Thoracic aorta (tissue), 2 donors: ENCODE data around the gene TBC1D10B. TPM values are rescaled to one million over a fixed set of nuclear protein-coding genes. Genes with fewer than 3 reads are reported as not detected.
"Not testable (repeated sequence)": the region's sequence is repeated elsewhere in the genome, so short reads cannot be mapped to it uniquely, and the experiment has no call there.

Experiments used
- ATAC-seq: fragments of 150-250 bp; one replicate; pipeline ENCODE4 v1.8.0; 2017; ENCODE audit warnings: low read depth; ENCODE audit not compliant: insufficient number of reproducible peaks, low FRiP score
- DNase-seq: peaks from one replicate; pipeline ENCODE4 v3.0.0-alpha.2; 2020; ENCODE audit warnings: low spot score
- H3K27ac ChIP-seq, 2 donors: fragments of 200-600 bp; sonication (generic); 1 replicate in 1 of 2; 2 replicates in 1 of 2; pipeline ENCODE4 v1.5.1; 2016; ENCODE audit warnings: mild to moderate bottlenecking in 2 of 2, moderate library complexity in 2 of 2
- H3K27me3 ChIP-seq: fragments of 200-600 bp; sonication (generic); replicated peaks from 2 replicates; pipeline ENCODE4 v1.6.0; 2016; ENCODE audit warnings: mild to moderate bottlenecking; ENCODE audit not compliant: insufficient read depth
- H3K36me3 ChIP-seq: fragments of 200-600 bp; sonication (generic); one replicate; pipeline ENCODE4 v1.5.1; 2016
- H3K4me1 ChIP-seq, 2 donors: fragments of 200-600 bp; sonication (generic); 1 replicate in 1 of 2; 2 replicates in 1 of 2; pipeline versions ENCODE4 v1.5.1 to v1.6.0; 2016; ENCODE audit warnings: low read depth in 2 of 2, mild to moderate bottlenecking in 1 of 2; ENCODE audit not compliant: control insufficient read depth in 1 of 2
- H3K4me3 ChIP-seq: fragments of 200-600 bp; sonication (generic); 2 replicates; pipeline ENCODE4 v1.5.1; 2016; ENCODE audit warnings: mild to moderate bottlenecking
- H3K9me3 ChIP-seq: fragments of 200-600 bp; sonication (generic); 2 replicates; pipeline ENCODE4 v1.5.1; 2016
- total RNA-seq, 2 donors: library from RNA; depleted of rRNA; stranded (reverse); fragments of >200 nt; gene quantifications; one replicate each; pipeline versions ENCODE4 v1.1.0 to v1.2.3, GENCODE V29; 2016
- TF ChIP-seq, protein P1 (sequence below): fragments of 200-600 bp; sonication (generic); IDR thresholded peaks from one replicate; pipeline ENCODE4 v1.5.1; 2019; ENCODE audit warnings: antibody characterized with exemption

TBC1D10B gene
- total RNA-seq, 2 donors from 2014 or later = 34.5 TPM

DNA sequence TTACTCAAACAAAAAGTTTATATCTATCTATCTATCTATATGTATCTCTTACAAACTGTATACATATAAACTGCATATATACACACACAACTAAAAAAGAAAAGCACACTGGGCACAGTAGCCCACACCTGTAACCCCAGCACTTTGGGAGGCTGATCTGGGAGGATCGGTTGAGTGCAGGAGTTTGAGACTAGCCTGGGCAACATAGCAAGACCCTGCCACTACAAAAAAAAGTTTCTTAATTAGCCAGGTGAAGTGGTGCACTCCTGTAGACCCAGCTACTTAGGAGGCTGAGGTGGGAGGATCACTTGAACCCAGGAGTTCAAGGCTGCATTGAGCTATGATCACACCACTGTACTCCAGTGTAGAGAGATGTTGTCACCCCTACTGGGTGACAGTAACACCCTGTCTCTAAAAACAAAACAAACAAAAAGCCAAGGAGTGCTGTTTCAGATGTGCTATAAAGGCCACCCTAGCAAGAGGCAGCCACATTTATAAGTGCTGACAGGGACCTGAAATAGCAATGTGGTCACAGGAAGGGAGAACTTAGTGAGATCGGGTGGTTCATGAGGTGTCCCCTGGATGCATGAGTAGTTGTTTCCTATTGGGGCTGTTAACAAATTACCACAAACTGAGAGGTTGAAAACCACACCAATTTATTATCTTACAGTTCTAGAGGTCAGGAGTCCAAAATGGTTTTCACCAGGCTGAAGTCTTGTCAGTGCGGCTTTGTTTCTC, 20.0 kb downstream of the TBC1D10B start:
- Histone ChIP-seq H3K36me3 (peaks cover 32% of the 10 kb centered on the region), H3K4me3 (no peak overlapping the region), H3K27ac (no peak overlapping the region), H3K27me3 (no peaks in the 10 kb centered on the region), H3K4me1 (peaks cover 18 to 36% of the 10 kb centered on the region in 2 donors), H3K9me3 (no peaks in the 10 kb centered on the region)
- no peak for DNase-seq
- ATAC-seq = no peak
- TF ChIP-seq, protein P1, sequence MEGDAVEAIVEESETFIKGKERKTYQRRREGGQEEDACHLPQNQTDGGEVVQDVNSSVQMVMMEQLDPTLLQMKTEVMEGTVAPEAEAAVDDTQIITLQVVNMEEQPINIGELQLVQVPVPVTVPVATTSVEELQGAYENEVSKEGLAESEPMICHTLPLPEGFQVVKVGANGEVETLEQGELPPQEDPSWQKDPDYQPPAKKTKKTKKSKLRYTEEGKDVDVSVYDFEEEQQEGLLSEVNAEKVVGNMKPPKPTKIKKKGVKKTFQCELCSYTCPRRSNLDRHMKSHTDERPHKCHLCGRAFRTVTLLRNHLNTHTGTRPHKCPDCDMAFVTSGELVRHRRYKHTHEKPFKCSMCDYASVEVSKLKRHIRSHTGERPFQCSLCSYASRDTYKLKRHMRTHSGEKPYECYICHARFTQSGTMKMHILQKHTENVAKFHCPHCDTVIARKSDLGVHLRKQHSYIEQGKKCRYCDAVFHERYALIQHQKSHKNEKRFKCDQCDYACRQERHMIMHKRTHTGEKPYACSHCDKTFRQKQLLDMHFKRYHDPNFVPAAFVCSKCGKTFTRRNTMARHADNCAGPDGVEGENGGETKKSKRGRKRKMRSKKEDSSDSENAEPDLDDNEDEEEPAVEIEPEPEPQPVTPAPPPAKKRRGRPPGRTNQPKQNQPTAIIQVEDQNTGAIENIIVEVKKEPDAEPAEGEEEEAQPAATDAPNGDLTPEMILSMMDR = no peak

DNA sequence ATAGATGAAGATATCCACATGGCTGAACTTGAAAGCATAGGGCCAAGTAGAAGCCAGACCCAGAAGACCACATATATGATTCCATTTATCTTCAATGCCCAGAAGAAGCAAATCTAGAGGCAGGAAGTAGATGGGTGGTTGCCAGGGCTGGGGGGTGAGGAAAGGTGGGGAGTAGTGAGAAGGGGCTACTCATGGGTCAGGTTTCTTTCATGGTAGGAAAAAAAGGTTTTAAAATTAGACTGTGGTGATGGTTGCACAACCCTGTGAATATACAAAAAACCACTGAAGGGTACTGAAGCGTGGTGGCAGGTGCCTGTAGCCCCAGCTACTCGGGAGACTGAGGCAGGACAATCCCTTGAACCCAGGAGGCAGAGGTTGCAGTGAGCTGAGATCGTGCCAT, 20.6 kb downstream of the TBC1D10B start:
- TF ChIP-seq, protein P1 = no peak
- no peak overlapping the region for H3K4me3 ChIP-seq
- H3K27ac ChIP-seq = no peak overlapping the region
- H3K27me3 ChIP-seq = no peaks in the 10 kb centered on the region
- no peaks in the 10 kb centered on the region for H3K9me3 ChIP-seq
- peaks cover 18 to 36% of the 10 kb centered on the region in 2 donors for H3K4me1 ChIP-seq
- peaks cover 32% of the 10 kb centered on the region for H3K36me3 ChIP-seq
- DNase-seq = no peak
- ATAC-seq = no peak

DNA sequence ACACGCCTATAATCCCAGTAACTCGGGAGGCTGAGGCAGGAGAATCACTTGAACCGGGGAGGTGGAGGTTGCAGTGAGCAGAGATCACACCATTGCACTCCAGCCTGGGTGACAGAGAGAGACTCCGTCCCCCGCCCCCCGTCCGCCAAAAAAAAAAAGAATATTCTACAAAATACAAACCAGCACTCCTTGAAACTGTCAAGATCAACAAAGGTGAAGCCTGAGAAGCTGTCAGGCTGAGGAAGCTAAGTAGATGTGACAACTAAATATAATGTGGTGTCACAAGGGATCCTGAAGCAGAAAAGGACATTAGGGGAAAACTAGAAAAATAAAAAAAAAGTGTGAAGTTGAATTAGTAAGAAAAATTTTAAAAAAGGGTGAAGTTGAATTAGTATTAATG, 21.4 kb downstream of the TBC1D10B start:
- no peak for ATAC-seq
- no peaks in the 10 kb centered on the region for H3K27me3 ChIP-seq
- no peak overlapping the region for H3K4me3 ChIP-seq
- DNase-seq = no peak
- H3K4me1 ChIP-seq = peaks cover 12 to 28% of the 10 kb centered on the region in 2 donors
- H3K9me3 ChIP-seq = no peaks in the 10 kb centered on the region
- H3K36me3 ChIP-seq = peaks cover 32% of the 10 kb centered on the region
- TF ChIP-seq, protein P1 = no peak
- H3K27ac ChIP-seq = no peak overlapping the region

DNA sequence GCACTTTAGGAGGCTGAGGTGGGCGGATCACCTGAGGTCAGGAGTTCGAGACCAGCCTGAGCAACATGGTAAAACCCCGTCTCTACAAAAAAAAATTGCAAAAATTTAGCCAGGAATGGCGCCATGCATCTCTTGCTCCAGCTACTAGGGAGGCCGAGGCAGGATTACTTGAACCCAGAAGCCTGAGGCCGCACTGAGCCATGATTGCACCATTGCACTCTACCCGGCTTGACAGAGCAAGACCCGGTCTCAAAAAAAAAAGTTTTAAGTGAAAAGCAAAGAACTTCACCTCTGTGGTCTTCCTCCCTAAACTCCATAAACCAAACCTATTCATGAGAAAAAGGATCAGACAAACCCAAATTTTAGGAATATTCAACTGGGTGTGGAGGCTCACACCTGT, 22.2 kb downstream of the TBC1D10B start:
- no peak for ATAC-seq
- H3K4me1 ChIP-seq = peaks cover 11 to 20% of the 10 kb centered on the region in 2 donors
- no peaks in the 10 kb centered on the region for H3K9me3 ChIP-seq
- no peaks in the 10 kb centered on the region for H3K27me3 ChIP-seq
- DNase-seq = no peak
- peaks cover 25% of the 10 kb centered on the region for H3K36me3 ChIP-seq
- H3K27ac ChIP-seq = no peak overlapping the region
- H3K4me3 ChIP-seq = no peak overlapping the region
- TF ChIP-seq, protein P1 = no peak

DNA sequence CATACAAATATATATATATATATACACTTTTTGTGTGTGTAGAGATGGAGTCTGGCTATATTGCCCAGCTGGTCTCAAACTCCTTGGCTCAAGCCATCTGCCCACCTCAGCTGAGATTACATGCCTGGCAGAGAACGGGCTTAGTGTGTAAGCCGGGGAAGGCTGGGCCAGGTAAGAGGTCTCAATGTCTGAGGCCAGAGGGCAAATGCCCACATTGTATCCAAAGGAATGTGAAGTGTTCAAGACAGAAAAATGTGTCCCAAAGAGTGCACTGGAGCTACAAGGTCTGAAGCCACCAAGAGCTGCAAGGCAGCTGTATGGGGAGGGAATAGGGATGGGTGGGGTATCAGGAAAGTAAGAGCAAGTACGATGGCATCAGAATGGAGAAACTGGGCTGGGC, 24.0 kb downstream of the TBC1D10B start:
- peaks cover 12% of the 10 kb centered on the region for H3K36me3 ChIP-seq
- no peak overlapping the region for H3K4me3 ChIP-seq
- H3K27ac ChIP-seq = no peak overlapping the region
- ATAC-seq = no peak
- no peaks in the 10 kb centered on the region for H3K27me3 ChIP-seq
- H3K9me3 ChIP-seq = no peaks in the 10 kb centered on the region
- DNase-seq = no peak
- TF ChIP-seq, protein P1 = no peak
- peaks cover 0 to 2% of the 10 kb centered on the region in 2 donors for H3K4me1 ChIP-seq

DNA sequence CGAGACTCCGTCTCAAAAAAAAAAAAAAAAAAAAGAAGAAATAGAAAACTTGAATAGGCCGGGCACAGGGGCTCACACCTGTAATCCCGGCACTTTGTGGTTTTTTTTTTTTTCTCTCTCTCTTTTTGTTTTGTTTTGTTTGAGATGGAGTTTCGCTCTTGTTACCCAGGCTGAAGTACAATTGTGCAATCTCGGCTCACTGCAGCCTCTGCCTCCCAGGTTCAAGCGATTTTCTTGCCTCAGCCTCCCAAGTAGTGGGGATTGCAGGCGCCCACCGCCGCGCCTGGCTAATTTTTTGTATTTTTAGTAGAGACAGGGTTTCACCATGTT, 26.8 kb downstream of the TBC1D10B start:
- not testable (repeated sequence) for H3K36me3 ChIP-seq, H3K4me3 ChIP-seq, ATAC-seq, H3K9me3 ChIP-seq, H3K27ac ChIP-seq, DNase-seq, H3K27me3 ChIP-seq
- H3K4me1 ChIP-seq = peaks cover 0 to 12% of the 10 kb centered on the region in 2 donors
